HG02981 (cell line): Measurements from ENCODE around the gene VEGFD.

ENCODE experiments used
- ATAC-seq: cut with Tn5 transposase; IDR thresholded peaks from one replicate; pipeline ENCODE4 v1.9.1; 2021; ENCODE audit warnings: mild to moderate bottlenecking, moderate library complexity; ENCODE audit not compliant: unreplicated experiment

VEGFD gene, protein sequence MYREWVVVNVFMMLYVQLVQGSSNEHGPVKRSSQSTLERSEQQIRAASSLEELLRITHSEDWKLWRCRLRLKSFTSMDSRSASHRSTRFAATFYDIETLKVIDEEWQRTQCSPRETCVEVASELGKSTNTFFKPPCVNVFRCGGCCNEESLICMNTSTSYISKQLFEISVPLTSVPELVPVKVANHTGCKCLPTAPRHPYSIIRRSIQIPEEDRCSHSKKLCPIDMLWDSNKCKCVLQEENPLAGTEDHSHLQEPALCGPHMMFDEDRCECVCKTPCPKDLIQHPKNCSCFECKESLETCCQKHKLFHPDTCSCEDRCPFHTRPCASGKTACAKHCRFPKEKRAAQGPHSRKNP

DNA sequence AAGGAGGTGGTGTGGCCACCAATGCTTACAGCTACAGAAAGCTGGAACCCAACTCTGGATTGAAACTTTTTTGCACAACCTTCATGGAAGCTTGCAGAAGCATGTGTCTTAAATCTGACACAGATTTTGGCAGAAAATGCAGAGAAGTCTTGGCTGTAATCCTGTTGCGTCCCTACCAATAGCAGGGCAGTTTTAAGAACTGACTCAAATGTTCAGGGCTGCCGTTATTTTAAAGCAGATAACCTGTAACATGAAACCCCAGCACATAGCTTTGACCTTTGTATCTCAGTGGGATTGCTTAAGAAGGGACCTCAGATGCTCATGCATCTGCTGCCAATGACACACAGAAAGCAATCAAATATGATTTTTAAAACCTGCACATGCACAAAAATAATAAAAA lies at the start of gene VEGFD:
VEGFD (minus strand) TSS at position 110 of the 400 bp plus-strand sequence. CDS start 467 bp downstream, outside the sequence.
- no peak for ATAC-seq

DNA sequence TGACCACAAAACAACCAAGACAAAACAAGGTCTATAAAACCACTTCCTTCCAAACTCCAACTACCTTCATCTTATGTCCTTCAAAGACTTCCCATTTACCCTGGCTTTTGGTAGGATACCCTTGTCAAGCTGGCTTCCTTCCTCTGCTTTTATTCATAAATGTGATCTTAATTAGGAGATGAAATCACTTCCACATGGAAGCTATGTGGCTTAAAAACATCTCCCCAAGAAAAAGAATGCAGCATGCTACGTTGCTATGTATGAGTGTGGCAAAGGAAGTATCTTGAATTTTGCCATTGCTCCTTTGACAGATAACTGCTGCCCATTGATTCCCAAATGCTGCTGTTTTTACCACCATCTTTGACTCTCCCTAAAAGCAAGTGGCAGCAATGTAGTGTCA lies 46.4 kb upstream of the VEGFD start:
- ATAC-seq: no peak

DNA sequence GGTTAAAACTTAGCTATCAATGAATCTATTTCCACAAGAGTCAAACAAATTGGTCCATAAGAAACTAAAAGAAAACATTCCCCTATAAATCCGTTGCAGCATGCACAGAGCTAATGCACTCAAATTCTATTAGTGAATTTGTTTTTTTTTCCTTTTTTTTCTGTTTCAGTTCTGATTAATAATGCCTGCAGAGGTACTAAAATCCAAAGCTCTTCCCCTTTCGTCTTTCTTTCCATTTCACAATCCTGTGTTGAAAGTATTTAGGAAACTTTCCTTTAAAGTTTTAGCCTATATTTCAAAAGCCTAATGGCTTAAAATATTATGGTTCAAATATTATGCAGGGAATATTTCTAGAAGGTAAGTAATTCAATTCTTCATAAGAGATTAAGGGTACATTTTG lies 45.9 kb upstream of the VEGFD start:
- ATAC-seq: no peak

DNA sequence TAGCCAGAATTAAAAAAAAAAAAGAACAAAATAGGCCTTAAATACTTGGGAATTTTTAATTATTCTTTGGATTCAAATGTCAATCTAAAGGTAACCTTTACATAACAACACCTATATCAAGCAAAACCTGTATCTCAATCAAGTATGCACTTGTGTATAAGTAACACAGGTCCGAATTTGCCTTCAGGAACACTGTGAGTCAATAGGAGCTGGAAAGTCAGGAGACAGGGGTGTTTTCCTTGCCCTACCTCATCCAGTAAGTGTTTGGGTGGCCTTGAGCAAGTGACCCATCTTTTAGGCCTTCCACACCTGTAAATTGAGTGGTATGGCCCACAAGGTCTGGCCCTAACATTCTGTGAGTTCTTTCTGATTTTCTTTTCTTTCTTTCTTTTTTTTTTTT lies 40.8 kb upstream of the VEGFD start:
- no peak for ATAC-seq

DNA sequence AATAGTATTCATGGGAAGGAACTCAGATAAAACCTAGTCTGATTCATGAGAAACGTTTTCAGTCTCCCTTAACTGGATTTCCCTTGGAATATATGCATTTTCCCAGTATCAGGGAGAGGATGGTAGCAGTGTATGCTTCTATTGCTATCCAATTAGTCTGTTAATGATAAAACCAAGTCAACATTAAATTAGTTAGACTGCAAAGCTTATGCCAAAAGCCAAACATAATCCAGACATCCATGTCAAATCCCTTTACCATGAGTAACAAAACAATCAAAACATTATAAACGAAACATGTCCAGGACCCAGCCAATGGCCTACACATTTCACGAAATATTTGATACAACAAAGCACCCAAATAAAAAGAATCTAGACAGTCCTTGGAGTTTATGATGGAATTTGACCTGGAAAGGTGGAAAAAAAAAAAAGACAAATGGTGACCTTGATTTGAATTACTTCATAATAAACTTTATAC lies 34.5 kb upstream of the VEGFD start:
- ATAC-seq: no peak

DNA sequence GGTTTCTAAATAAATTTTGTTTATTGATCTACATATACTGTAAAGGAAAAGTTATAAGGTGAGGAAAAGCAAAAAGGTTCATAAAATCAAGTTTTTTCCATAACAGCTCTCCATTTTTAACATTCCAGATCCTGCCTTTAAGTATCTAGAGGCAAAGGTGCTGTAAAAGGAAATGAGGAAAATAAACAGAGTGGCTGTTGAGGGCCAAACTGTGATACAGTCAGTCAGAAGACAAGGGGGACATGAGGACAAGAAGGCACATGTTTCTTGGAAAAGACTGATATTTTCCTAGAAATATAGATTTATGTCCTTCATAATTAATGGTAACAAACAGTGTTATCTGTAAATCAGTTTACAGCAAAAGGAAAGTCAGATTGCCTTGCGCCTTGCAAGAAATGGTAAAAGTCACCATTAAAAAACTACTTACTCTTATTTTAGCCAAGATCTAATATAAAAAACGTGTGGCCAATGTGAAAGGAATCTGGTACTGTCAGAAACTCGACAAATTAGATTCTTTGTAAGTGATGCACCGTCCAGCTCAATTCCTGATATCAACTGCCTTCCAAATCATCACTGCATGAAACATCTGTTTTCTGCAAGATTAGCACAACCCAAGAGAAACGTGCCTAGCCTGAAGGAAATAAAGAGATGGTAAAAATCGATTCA lies 34.0 kb upstream of the VEGFD start:
- no peak for ATAC-seq

DNA sequence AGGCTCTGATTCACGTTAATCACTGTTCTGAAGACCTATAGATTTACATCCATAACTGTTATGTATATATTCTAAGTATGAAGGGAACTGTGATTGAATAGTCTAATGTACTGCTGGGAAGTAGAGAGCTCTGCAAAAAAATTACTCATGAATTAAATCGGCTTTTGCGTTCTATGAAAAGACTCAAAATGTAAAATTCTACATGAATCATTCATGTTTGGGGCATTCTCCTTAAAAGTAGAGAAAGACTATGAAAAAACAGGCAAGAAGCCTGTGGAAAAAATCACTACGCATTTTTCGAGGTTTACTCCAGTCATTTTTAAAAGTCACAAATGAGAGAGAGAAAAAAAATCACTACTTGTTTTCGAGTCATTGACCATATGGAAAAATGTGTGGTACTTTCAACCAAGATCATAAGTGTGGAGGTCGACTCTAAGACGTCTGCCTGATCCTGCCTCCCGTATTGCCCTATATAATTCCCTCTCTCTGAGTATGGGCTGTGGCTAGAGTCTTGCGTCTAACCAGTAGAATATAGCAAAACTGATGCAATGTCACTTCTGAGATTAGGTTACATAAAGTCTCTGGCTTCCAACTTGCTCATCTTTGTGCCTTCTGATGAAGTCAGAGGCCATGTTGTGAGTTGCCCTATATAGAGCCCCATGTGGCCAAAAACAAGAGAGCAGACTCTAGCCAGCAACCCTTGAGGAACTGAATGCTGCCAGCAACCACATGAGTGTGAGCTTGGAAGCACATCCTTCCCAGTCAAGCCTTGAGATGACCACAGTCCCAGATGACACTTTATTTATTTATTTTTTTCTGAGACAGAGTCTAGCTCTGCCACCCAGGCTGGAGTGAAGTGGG lies 32.1 kb upstream of the VEGFD start:
- ATAC-seq: no peak

DNA sequence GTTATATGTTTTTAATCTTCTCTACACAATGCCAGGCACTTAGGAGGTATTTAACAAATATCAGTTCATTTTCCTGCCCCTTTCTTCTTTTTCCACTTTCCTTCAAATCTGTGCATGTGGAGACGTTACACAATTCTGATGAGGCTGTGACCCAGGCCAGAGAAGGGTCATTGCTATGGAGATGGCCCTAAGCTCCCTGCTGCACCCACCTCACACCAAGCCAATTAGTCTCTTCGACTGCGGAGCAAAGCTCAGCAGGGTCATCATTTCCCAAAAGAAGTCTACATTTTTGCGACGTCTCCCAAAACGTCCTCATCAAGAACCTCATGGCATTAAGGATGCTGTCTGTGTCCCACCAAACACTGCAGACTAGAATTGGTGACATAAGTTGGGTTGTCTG lies 28.9 kb upstream of the VEGFD start:
- ATAC-seq: no peak

DNA sequence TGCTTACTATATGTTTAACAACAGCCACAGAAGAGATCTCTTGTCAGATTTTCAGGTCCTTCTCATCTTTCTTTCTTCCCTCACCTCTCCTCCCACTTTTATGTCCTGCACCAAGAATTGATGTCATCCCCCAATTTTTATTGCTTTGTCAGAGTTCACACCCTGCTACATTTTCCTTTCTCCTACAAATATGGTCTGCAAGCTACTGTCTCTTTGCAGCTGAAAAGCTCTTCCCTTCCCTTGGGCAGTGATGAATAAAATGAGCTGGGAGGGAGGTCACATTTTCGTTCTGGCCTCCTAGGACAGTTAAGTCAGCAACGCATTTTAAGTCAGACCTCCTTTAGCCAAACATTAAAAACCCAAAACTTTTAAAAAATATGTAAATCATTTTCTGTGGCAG lies 26.7 kb upstream of the VEGFD start:
- ATAC-seq: no peak

DNA sequence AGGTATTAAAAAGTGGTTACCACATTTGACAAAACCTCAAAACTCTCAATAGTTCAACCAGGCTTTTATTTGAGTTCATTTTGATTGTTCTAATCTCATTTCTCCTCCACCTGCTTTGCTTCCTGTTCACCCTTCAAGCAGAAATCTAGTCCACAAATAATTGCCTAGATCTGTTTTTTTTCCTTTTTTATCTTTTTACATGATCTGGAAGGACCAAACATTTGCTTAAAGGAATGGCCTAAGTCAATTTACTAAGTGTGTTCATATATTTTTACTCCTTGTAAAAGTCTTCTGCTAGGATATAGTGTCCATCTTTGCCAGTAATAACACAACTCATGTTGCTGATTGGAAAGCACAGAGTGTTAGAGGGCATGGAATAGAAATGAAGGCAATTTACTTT lies 26.2 kb upstream of the VEGFD start:
- no peak for ATAC-seq

DNA sequence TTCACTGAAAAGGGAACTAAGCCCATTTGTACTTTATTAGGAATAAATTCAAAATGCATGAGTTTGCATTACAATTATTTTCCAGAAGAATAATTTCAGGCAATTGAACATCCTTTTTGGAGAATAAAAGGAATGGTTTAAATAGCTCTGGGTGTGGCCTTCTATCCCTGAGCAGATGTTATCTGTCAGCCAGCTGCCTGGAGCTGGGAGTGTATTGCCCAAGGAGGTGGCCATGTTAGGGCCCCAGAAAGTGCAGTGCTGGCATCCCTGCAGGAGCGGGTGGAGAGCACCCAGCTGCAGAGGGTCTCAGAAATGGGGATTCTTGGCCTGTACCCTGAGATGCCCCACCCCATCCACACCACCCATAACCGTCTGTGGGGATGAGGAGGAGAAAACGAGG lies 21.6 kb upstream of the VEGFD start:
- ATAC-seq: no peak

DNA sequence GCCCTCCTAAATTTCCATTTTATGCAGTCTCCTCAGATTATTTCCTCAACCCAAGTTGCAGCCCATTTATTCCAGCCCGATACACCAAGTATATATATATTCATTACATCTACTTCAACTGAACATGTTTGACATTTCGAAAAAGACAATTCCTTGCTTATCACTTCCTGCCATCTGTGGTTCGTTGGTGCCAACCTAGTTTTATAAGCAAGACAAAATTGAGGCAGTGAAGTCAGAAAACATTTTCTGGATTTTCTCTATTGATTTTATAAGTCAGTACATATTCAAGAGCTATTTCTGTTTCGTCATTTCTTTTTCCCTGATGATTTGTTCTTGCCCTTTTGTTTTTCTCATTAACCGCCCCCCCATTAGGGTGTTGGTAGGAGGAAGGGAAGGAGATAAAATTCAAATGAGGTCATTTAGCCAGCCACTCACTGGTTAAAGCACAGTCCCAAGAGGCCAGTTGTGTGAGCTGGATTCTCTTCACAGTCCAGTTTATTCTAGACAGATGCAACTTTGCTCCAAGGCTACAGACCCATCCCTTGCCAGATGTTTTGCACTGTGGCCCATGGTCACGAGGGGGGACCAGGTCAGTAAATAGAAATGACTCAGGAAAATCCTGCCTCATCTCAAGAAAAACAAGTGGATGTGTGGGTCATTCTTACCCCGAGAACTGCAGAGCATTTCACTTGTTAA lies 20.3 kb upstream of the VEGFD start:
- no peak for ATAC-seq

DNA sequence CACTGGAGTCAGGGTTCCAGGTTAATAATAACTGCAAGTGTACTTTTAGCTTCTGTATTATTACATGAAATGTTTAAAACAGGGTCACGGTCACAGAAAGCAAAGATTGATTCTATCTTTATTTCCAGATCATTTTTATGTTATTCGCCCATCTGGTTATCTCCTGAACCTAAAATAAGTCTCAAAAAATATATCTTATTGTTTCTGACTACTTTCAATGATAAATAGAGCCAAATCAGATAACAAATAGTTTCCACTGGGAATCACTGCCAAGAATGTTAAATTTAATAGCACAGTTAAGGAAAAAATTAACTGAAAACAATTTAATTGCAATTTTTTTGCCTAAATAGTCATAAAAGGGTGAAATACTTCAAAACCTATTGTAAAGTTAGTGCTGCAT lies 17.2 kb upstream of the VEGFD start:
- no peak for ATAC-seq

DNA sequence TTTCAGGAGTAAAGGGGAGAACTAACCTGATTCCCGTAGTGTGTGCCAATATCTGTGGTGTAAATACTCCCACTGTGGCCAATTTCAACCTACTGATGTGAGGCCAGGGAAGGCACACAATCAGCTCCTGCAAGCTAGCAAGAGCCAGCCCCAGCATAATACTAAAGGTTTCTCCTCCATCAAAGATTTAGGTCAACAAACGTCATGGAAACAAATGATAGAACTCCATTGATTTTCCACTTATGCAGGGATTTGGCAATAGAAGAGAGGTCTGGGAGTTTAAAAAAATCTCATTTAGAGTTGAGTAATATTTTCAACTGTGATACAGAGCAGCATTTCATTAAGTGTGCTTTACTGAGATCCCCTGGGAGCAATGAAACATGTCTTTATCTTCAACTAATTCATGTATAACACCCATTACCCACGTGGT lies 15.8 kb upstream of the VEGFD start:
- ATAC-seq: no peak

DNA sequence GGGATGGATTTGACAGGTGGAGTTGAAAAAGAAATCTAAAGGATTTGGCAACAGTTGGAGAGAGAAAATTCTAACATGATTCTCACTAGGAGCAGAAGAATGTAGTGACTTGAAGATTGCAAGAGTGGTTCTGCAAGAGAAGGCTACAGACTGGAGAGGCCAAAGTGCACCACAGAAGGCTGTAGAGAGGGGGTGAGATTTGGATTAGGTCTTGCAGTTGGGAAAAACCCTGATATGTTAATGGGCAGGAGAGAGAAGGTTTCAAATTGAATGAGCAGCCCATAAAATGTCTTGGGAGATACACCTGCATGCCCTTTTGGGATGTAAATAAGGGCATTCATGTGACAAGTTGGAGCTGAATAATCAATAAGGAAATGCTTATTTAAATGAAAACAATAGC lies 14.7 kb upstream of the VEGFD start:
- no peak for ATAC-seq

DNA sequence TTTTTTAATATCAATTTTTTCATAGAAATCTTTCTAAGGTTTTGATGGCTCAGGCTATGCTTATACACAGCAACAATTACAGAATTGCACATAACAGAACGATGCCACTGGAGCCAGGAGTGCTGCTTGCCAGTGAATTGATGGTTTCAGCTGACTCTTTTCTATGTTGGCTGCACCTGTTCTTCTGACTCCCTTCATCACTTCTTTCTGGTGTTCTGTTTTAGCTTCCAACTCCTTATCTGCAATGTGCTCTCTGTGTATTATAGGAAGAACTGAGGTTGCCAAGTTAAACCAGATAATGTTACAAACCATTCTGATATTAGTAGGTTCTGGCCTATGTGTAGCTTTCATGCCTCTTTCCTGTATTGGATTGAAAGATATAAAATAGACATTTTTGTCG lies 11.6 kb upstream of the VEGFD start:
- ATAC-seq: no peak

DNA sequence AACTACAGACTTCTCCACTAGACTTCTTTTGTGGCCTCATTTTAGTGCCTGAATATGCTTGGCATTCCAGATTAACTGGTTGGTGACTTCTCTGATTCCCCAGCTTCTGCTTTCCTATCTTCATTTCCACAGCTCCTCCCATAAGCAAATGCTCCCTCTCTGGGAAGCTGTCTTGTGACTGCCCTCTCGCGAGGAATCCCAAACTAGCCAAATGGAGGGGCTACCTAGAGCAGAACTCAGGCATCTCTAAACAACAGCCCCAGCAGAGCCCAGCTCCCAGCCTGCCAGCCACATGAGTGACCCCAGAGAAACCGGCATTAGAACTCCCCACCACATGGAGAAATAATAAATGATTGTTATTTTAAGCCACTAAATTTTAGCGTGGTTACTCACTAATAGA lies 7.6 kb upstream of the VEGFD start:
- ATAC-seq: no peak

DNA sequence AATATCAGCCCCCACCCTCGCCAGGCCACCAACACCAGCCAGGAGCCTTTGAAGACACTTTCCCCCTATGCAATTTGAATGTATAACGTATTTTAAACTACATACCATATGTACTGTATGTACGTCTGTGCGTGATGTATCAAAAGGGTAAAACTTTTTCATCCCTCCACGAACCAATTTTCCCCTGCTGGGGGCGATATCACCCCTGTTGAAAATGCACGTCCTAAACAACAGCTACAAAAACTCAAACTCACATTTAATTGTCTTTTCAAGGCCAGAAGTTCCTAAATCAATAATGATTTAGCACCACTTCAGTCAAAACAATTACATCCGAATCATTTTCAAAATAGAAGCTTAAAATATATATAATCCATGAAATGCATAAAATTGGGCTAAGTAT lies 1.4 kb downstream of the VEGFD start:
- no peak for ATAC-seq

DNA sequence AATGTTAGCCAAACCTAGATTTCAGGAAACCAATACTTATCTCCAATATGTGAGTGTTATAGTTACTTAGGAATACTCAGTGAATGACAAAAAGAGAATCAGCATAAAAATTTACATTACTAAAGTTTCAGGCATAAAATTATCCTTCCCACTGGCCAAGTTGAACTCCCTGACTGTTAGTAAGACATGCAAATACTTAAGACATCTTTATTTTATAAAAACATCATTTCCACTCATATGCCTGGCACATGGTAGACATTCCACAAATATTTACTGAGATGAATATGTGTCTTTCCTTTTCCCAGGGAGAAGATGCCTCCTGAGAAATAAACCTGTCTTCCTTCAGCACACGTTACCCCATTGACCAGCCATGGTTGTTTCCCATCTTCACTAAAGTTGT lies 7.3 kb downstream of the VEGFD start:
- ATAC-seq: no peak

DNA sequence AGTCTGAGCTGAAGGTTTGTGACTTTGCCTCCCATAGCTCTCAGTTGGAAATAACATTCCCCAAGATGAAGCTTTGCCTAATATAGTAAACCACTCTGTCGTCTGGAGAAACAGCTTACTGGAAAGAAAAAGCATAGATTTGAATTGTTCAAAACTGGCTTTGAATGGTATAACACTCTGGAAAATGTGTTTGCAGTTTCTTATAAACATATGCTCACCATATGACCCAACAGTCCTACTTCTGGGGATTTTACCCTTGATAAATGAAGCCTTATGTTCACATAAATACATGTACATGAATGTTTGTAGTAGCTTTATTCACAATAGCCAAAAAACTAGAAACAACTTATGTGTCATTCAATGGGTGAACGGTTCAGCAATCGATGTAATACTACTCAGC lies 10.2 kb downstream of the VEGFD start:
- ATAC-seq: no peak
